HepG2 (cell line): ENCODE data around the gene RAC3. TPM values are rescaled to one million over a fixed set of nuclear protein-coding genes. Genes with fewer than 3 reads are reported as not detected.

ENCODE experiments used
- GATAD2A ChIP-seq: IDR thresholded peaks from 2 replicates; pipeline ENCODE4 v1.6.1; 2016
- IKZF5 ChIP-seq: IDR thresholded peaks from 2 replicates; pipeline ENCODE4 v1.6.1; 2018; ENCODE audit warnings: missing genetic modification reagents, mild to moderate bottlenecking, missing compliant biosample characterization
- NCOA1 ChIP-seq: sonication (generic); formaldehyde crosslinking; IDR thresholded peaks from 2 replicates; pipeline ENCODE4 v1.9.0; 2021; ENCODE audit warnings: missing genetic modification reagents
- PAF1 ChIP-seq: IDR thresholded peaks from 2 replicates; pipeline ENCODE4 v1.6.1; 2016; ENCODE audit warnings: missing genetic modification reagents, missing compliant biosample characterization
- PCBP1 ChIP-seq: fragments of 200-400 bp; formaldehyde crosslinking; IDR thresholded peaks from 2 replicates; pipeline ENCODE4 v1.6.1; 2017; ENCODE audit warnings: mild to moderate bottlenecking, low read depth, low read length, borderline replicate concordance
- RELA ChIP-seq: sonication (generic); formaldehyde crosslinking; IDR thresholded peaks from 2 replicates; pipeline ENCODE4 v1.4.0; 2020; ENCODE audit warnings: missing genetic modification reagents
- SAFB2 ChIP-seq: sonication (generic); formaldehyde crosslinking; IDR thresholded peaks from 2 replicates; pipeline ENCODE4 v1.5.1; 2020; ENCODE audit warnings: missing genetic modification reagents, low read depth, mild to moderate bottlenecking, borderline replicate concordance
- SIX1 ChIP-seq: sonication (generic); formaldehyde crosslinking; IDR thresholded peaks from 2 replicates; pipeline ENCODE4 v1.4.0; 2020; ENCODE audit warnings: missing genetic modification reagents, borderline replicate concordance
- ZNF180 ChIP-seq: sonication (generic); formaldehyde crosslinking; IDR thresholded peaks from 2 replicates; pipeline ENCODE4 v1.4.0; 2020; ENCODE audit warnings: low read depth, missing genetic modification reagents, borderline replicate concordance
- ZNF564 ChIP-seq: sonication (generic); formaldehyde crosslinking; IDR thresholded peaks from 2 replicates; pipeline ENCODE4 v1.8.1; 2023; ENCODE audit warnings: mild to moderate bottlenecking, missing genetic modification reagents
- ZNF567 ChIP-seq: sonication (generic); formaldehyde crosslinking; IDR thresholded peaks from 2 replicates; pipeline ENCODE4 v1.8.1; 2023; ENCODE audit warnings: mild to moderate bottlenecking, missing genetic modification reagents, borderline replicate concordance
- ZNF83 ChIP-seq: sonication (generic); formaldehyde crosslinking; IDR thresholded peaks from 2 replicates; pipeline ENCODE4 v1.4.0; 2020; ENCODE audit warnings: missing genetic modification reagents, mild to moderate bottlenecking, borderline replicate concordance
- ZSCAN9 ChIP-seq: IDR thresholded peaks from 2 replicates; pipeline ENCODE4 v1.6.1; 2016; ENCODE audit warnings: borderline replicate concordance
- polyA plus RNA-seq, 8 experiments: library from polyadenylated mRNA; depleted of rRNA in 3 of 8; stranded (reverse) in 7 of 8; unstranded in 1 of 8; fragments of >200 nt; fragmentation: Illumina TruSeq in 4 of 8; extraction: Trizol in 4 of 8; gene quantifications; 2 replicates each; pipeline versions ENCODE4 v1.2.1 to v1.2.3, GENCODE V29; 2011 to 2016; ENCODE audit warnings: low read depth in 4 of 8, missing spikeins in 1 of 8, mixed read lengths in 1 of 8; ENCODE audit not compliant: insufficient read depth in 1 of 8
- total RNA-seq, 5 experiments: library from RNA; depleted of rRNA; stranded (reverse); fragments of >200 nt; fragmentation: Illumina TruSeq; extraction: Trizol; gene quantifications; 2 replicates each; pipeline ENCODE4 v1.2.3, GENCODE V29; 2016; ENCODE audit warnings: low read depth in 1 of 5
- TF ChIP-seq, protein P1 (sequence below), 2 experiments: fragments of 450-650 bp in 1 of 2; sonication (generic) in 1 of 2; formaldehyde crosslinking in 1 of 2; IDR thresholded peaks; 2 replicates each; pipeline versions ENCODE4 v1.6.1 to v1.8.0; 2016 to 2022; ENCODE audit warnings: antibody characterized with exemption in 1 of 2, mild to moderate bottlenecking in 1 of 2, missing genetic modification reagents in 1 of 2
- TF ChIP-seq, protein P2 (sequence below): sonication (generic); formaldehyde crosslinking; IDR thresholded peaks from 2 replicates; pipeline ENCODE4 v1.9.0; 2022; ENCODE audit warnings: missing genetic modification reagents, mild to moderate bottlenecking, borderline replicate concordance

The RAC3 gene
- total and polyA plus RNA-seq, 2 of the 13 experiments (the other 11 are each of a cell fraction or from before 2014, with no cell fraction given), result 10.5 to 21.3 TPM

- TF ChIP-seq IKZF5 (peak; percentile 38; the same call in 1 of the 2 replicates), RELA (CRISPR knock-in tag) (no peak), ZNF83 (peak; percentile 19; the same call in 1 of the 2 replicates), PAF1 (CRISPR knock-in tag) (peak; percentile 46; the same call in 1 of the 2 replicates), GATAD2A (CRISPR knock-in tag) (peak; percentile 61), ZSCAN9 (peak; percentile 32; the same call in 1 of the 2 replicates), PCBP1 (peak; percentile 72), SIX1 (CRISPR knock-in tag) (no peak), ZNF567 (CRISPR knock-in tag) (no peak), SAFB2 (no peak), ZNF180 (no peak), NCOA1 (CRISPR knock-in tag) (no peak), ZNF564 (CRISPR knock-in tag) (no peak)
- TF ChIP-seq, protein P1, sequence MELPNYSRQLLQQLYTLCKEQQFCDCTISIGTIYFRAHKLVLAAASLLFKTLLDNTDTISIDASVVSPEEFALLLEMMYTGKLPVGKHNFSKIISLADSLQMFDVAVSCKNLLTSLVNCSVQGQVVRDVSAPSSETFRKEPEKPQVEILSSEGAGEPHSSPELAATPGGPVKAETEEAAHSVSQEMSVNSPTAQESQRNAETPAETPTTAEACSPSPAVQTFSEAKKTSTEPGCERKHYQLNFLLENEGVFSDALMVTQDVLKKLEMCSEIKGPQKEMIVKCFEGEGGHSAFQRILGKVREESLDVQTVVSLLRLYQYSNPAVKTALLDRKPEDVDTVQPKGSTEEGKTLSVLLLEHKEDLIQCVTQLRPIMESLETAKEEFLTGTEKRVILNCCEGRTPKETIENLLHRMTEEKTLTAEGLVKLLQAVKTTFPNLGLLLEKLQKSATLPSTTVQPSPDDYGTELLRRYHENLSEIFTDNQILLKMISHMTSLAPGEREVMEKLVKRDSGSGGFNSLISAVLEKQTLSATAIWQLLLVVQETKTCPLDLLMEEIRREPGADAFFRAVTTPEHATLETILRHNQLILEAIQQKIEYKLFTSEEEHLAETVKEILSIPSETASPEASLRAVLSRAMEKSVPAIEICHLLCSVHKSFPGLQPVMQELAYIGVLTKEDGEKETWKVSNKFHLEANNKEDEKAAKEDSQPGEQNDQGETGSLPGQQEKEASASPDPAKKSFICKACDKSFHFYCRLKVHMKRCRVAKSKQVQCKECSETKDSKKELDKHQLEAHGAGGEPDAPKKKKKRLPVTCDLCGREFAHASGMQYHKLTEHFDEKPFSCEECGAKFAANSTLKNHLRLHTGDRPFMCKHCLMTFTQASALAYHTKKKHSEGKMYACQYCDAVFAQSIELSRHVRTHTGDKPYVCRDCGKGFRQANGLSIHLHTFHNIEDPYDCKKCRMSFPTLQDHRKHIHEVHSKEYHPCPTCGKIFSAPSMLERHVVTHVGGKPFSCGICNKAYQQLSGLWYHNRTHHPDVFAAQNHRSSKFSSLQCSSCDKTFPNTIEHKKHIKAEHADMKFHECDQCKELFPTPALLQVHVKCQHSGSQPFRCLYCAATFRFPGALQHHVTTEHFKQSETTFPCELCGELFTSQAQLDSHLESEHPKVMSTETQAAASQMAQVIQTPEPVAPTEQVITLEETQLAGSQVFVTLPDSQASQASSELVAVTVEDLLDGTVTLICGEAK (IDR thresholded peaks at IDR 0.05), result no peak
- TF ChIP-seq, protein P1 (CRISPR knock-in tag; IDR thresholded peaks at IDR 0.05), result no peak
- TF ChIP-seq, protein P2, sequence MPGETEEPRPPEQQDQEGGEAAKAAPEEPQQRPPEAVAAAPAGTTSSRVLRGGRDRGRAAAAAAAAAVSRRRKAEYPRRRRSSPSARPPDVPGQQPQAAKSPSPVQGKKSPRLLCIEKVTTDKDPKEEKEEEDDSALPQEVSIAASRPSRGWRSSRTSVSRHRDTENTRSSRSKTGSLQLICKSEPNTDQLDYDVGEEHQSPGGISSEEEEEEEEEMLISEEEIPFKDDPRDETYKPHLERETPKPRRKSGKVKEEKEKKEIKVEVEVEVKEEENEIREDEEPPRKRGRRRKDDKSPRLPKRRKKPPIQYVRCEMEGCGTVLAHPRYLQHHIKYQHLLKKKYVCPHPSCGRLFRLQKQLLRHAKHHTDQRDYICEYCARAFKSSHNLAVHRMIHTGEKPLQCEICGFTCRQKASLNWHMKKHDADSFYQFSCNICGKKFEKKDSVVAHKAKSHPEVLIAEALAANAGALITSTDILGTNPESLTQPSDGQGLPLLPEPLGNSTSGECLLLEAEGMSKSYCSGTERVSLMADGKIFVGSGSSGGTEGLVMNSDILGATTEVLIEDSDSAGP (CRISPR knock-in tag), result peak; percentile 66
Observed at GRCh38 chr17:82019690-82020571, 11.5 kb upstream of the RAC3 start (continued).
